OCI-LY1 (cell line): Measurements from ENCODE around the gene UBB.

ENCODE experiments used
- CTCF ChIP-seq: fragments of 200-600 bp; sonication (generic), shearing (Covaris generic); IDR thresholded peaks from 2 replicates; pipeline ENCODE4 v1.5.1; 2017; ENCODE audit warnings: mild to moderate bottlenecking, antibody characterized with exemption, low read length, moderate library complexity, mixed read lengths
- EZH2 ChIP-seq: fragments of 200-600 bp; sonication (generic), shearing (Covaris generic); IDR thresholded peaks from 2 replicates; pipeline ENCODE4 v1.8.0; 2017; ENCODE audit warnings: borderline replicate concordance, mixed run types, mild to moderate bottlenecking, antibody characterized with exemption, low read length, moderate library complexity, mixed read lengths

- TF ChIP-seq EZH2 (no peak), CTCF (no peak)
Measured at GRCh38 chr17:16343569-16343968, 37.3 kb upstream of the UBB start.
